Spleen (tissue), 11 donors: ENCODE measurements around the gene KIF26B. TPM values are rescaled to one million over a fixed set of nuclear protein-coding genes. Genes with fewer than 3 reads are reported as not detected.

Experiments
- DNase-seq: peaks from one replicate; pipeline ENCODE4 v3.0.0-alpha.2; 2020
- H3K27ac ChIP-seq, 8 donors: fragments of 200-600 bp; sonication (generic) in 7 of 8; 1 replicate in 4 of 8; 2 replicates in 4 of 8; pipeline versions ENCODE4 v1.5.0 to v1.8.0; 2016 to 2021; ENCODE audit warnings: inconsistent platforms in 4 of 8, mild to moderate bottlenecking in 4 of 8, moderate library complexity in 1 of 8
- H3K27me3 ChIP-seq, 7 donors: fragments of 200-600 bp; sonication (generic) in 6 of 7; replicated peaks in 1 of 7; 1 replicate in 4 of 7; 2 replicates in 3 of 7; pipeline versions ENCODE4 v1.5.0 to v1.8.0; 2016 to 2021; ENCODE audit warnings: inconsistent platforms in 3 of 7, mild to moderate bottlenecking in 1 of 7
- H3K36me3 ChIP-seq, 6 donors: fragments of 200-600 bp; sonication (generic) in 5 of 6; 1 replicate in 4 of 6; 2 replicates in 2 of 6; pipeline versions ENCODE4 v1.5.0 to v1.8.0; 2016 to 2021; ENCODE audit warnings: inconsistent platforms in 2 of 6
- H3K4me1 ChIP-seq, 6 donors: fragments of 200-600 bp; sonication (generic) in 5 of 6; 1 replicate in 3 of 6; 2 replicates in 3 of 6; pipeline versions ENCODE4 v1.5.0 to v1.8.0; 2016 to 2021; ENCODE audit warnings: inconsistent platforms in 3 of 6
- H3K4me3 ChIP-seq, 8 donors: fragments of 200-600 bp; sonication (generic) in 7 of 8; 1 replicate in 4 of 8; 2 replicates in 4 of 8; pipeline versions ENCODE4 v1.5.0 to v1.8.0; 2016 to 2021; ENCODE audit warnings: inconsistent platforms in 4 of 8, mild to moderate bottlenecking in 4 of 8, moderate library complexity in 2 of 8
- H3K9me3 ChIP-seq, 8 donors: fragments of 200-600 bp; sonication (generic) in 7 of 8; 1 replicate in 4 of 8; 2 replicates in 4 of 8; pipeline versions ENCODE4 v1.5.0 to v1.8.0; 2016 to 2021; ENCODE audit warnings: inconsistent platforms in 4 of 8
- CTCF ChIP-seq, 11 experiments: fragments of 200-600 bp in 7 of 11; fragments of 450-650 bp in 4 of 11; sonication (generic) in 4 of 11; IDR thresholded peaks in 8 of 11; conservative IDR thresholded peaks in 3 of 11; 1 replicate in 7 of 11; 2 replicates in 4 of 11; pipeline versions ENCODE4 v1.4.0 to v1.8.0; 2016 to 2021; ENCODE audit warnings: antibody characterized with exemption in 11 of 11, inconsistent platforms in 4 of 11, mild to moderate bottlenecking in 1 of 11
- POLR2A ChIP-seq, 3 donors: fragments of 450-650 bp; IDR thresholded peaks; one replicate each; pipeline ENCODE4 v1.5.1; 2017; ENCODE audit warnings: antibody characterized with exemption in 3 of 3, mild to moderate bottlenecking in 1 of 3
- POLR2AphosphoS5 ChIP-seq, 3 donors: sonication (generic); formaldehyde crosslinking; IDR thresholded peaks; one replicate each; pipeline ENCODE4 v1.5.1; 2017; ENCODE audit warnings: antibody characterized with exemption in 3 of 3
- WGBS, 5 donors: extraction: QIAGEN DNeasy Blood & Tissue Kit in 3 of 5; methylation state at CpG; one replicate each; pipeline versions ENCODE4 v1.1.5 to v1.1.7; 2013 to 2018; 5-methylcytosine and 5-hydroxymethylcytosine counted together
- intact Hi-C: fragments of 100-400 bp; cut with DNase I; formaldehyde crosslinking; loops from one replicate; pipeline ENCODE4 v1.15.0; 2023; ENCODE audit warnings: low total_unique reads
- polyA plus RNA-seq, 3 donors: library from polyadenylated mRNA; stranded (reverse); fragments of 200-250 nt; gene quantifications; one replicate each; pipeline ENCODE4 v1.2.1, GENCODE V29; 2013
- total RNA-seq, 7 donors: library from RNA; depleted of rRNA in 3 of 7; stranded (reverse); fragments of >200 nt in 3 of 7; fragmentation: NEBNext Ultra II Directional in 4 of 7; extraction: Animal tissue kit (Norgen Biotek cat#: 25700) in 4 of 7; gene quantifications; one replicate each; pipeline versions ENCODE4 v1.1.0 to v1.2.1, GENCODE V29; 2016 to 2021
- donor health status: healthy with polysubstance abuse.
- donor health status: DM: no; HTN: no; CAD: no; lungs with moderate emphysema.
- donor health status: DM: no; HTN: no; CAD: no.
- donor health status: Bipolar disorder and iron deficiency.
- donor health status: healthy.
- donor health status: DM: no; HTN: no; CAD: no.
- donor health status: DM: yes; HTN: yes; CAD: no.

Gene KIF26B
- total and polyA plus RNA-seq, 10 donors: 0.07 to 4.5 (median 0.60) TPM; not detected in 1

GRCh38 chr1:245168906-245169305 lies 14.1 kb downstream of the KIF26B start:
- intact Hi-C loops: no loop called here
- Histone ChIP-seq H3K4me1 (peaks cover 0 to 25% (median 3%) of the 10 kb centered on the region in 6 donors), H3K4me3 (no peak overlapping the region), H3K27ac (no peak overlapping the region), H3K9me3 (no peaks in the 10 kb centered on the region), H3K36me3 (no peaks in the 10 kb centered on the region), H3K27me3 (peaks cover 0 to 45% (median 5%) of the 10 kb centered on the region in 7 donors)
- DNase-seq: no peak
- 65 to 91% (median 76%) methylated on average over 7 of the region's 7 CpGs for WGBS, 5 donors
- TF ChIP-seq POLR2A (IDR thresholded peaks at IDR 0.05) (no peak), POLR2AphosphoS5 (IDR thresholded peaks at IDR 0.05) (no peak), CTCF (IDR thresholded peaks at IDR 0.05 in 8 of 11, conservative IDR thresholded peaks at IDR 0.05 in 3 of 11) (no peak)

GRCh38 chr1:245169376-245169775 lies 14.6 kb downstream of the KIF26B start:
- DNase-seq: no peak
- H3K4me3 ChIP-seq: no peak overlapping the region
- H3K36me3 ChIP-seq: no peaks in the 10 kb centered on the region
- WGBS, 5 donors: 24 to 38% (median 31%) methylated on average over 7 of the region's 7 CpGs
- H3K4me1 ChIP-seq: peaks cover 0 to 25% (median 3%) of the 10 kb centered on the region in 6 donors
- H3K9me3 ChIP-seq: no peaks in the 10 kb centered on the region
- intact Hi-C loops: no loop called here
- TF ChIP-seq POLR2A (IDR thresholded peaks at IDR 0.05): no peak
- TF ChIP-seq CTCF (IDR thresholded peaks at IDR 0.05 in 8 of 11, conservative IDR thresholded peaks at IDR 0.05 in 3 of 11): no peak
- no peak for TF ChIP-seq POLR2AphosphoS5 (IDR thresholded peaks at IDR 0.05)
- no peak overlapping the region for H3K27ac ChIP-seq
- peaks cover 0 to 45% (median 5%) of the 10 kb centered on the region in 7 donors for H3K27me3 ChIP-seq

GRCh38 chr1:245172026-245172425 lies 17.2 kb downstream of the KIF26B start:
- DNase-seq: no peak
- Histone ChIP-seq H3K27ac (no peak overlapping the region), H3K27me3 (peaks cover 0 to 32% (median 5%) of the 10 kb centered on the region in 7 donors), H3K4me3 (no peak overlapping the region), H3K4me1 (peaks cover 0 to 15% (median 0%) of the 10 kb centered on the region in 6 donors), H3K9me3 (no peaks in the 10 kb centered on the region), H3K36me3 (no peaks in the 10 kb centered on the region)
- no peak for TF ChIP-seq POLR2AphosphoS5 (IDR thresholded peaks at IDR 0.05)
- no peak for TF ChIP-seq POLR2A (IDR thresholded peaks at IDR 0.05)
- no peak for TF ChIP-seq CTCF (IDR thresholded peaks at IDR 0.05 in 8 of 11, conservative IDR thresholded peaks at IDR 0.05 in 3 of 11)
- intact Hi-C loops: no loop called here
- WGBS, 5 donors: 69 to 76% (median 74%) methylated on average over 7 of the region's 7 CpGs

- H3K27me3 ChIP-seq: peaks cover 0 to 24% (median 0%) of the 10 kb centered on the region in 7 donors
- no peak for TF ChIP-seq CTCF (IDR thresholded peaks at IDR 0.05 in 8 of 11, conservative IDR thresholded peaks at IDR 0.05 in 3 of 11)
- no peak overlapping the region for H3K4me3 ChIP-seq
- H3K4me1 ChIP-seq: peaks cover 0 to 9% (median 0%) of the 10 kb centered on the region in 6 donors
- no peaks in the 10 kb centered on the region for H3K36me3 ChIP-seq
- intact Hi-C loops: no loop called here
- no peaks in the 10 kb centered on the region for H3K9me3 ChIP-seq
- WGBS, 5 donors: 93 to 100% (median 97%) methylated on average over 2 of the region's 2 CpGs
- no peak for DNase-seq
- H3K27ac ChIP-seq: no peak overlapping the region
These were observed 18.0 kb downstream of the KIF26B start for GRCh38 chr1:245172829-245173228.
